Tibial nerve (tissue), 3 donors: ENCODE results near the gene CRYBG3.

Source experiments
- CTCF ChIP-seq, 5 experiments: fragments of 200-600 bp in 3 of 5; fragments of 450-650 bp in 2 of 5; sonication (generic) in 3 of 5; IDR thresholded peaks; one replicate each; pipeline ENCODE4 v1.5.1; 2016 to 2019; ENCODE audit warnings: antibody characterized with exemption in 5 of 5, mild to moderate bottlenecking in 3 of 5, moderate library complexity in 2 of 5
- POLR2A ChIP-seq, 2 donors: fragments of 450-650 bp; IDR thresholded peaks; one replicate each; pipeline ENCODE4 v1.6.1; 2017; ENCODE audit warnings: antibody characterized with exemption in 2 of 2, mild to moderate bottlenecking in 2 of 2, moderate library complexity in 2 of 2

GRCh38 chr3:97950360-97950759 lies 128.5 kb downstream of the CRYBG3 start:
- TF ChIP-seq POLR2A (IDR thresholded peaks at IDR 0.05): no peak
- no peak for TF ChIP-seq CTCF (IDR thresholded peaks at IDR 0.05)
